C4-2B (cell line): ENCODE data around the gene CIB2.

Experiments
- CTCF ChIP-seq: fragments of 450-650 bp; conservative IDR thresholded peaks from 2 replicates; pipeline ENCODE4 v1.5.1; 2017; ENCODE audit warnings: mild to moderate bottlenecking
- ZFX ChIP-seq: fragments of 450-650 bp; IDR thresholded peaks from 2 replicates; pipeline ENCODE4 v1.6.1; 2017

GRCh38 chr15:78082106-78082742 is 49.0 kb downstream of the CIB2 start:
- TF ChIP-seq CTCF (no peak), ZFX (no peak)
